Ramos (cell line): Measurements from ENCODE around the gene PHAX.
"Not testable (repeated sequence)": the region's sequence is repeated elsewhere in the genome, so short reads cannot be mapped to it uniquely, and the experiment has no call there.

Source experiments
- in situ Hi-C: fragments of 300-500 bp; cut with MboI; formaldehyde crosslinking; loops from one replicate; pipeline ENCODE4 v1.14.3; 2022; ENCODE audit warnings: low sequenced_read_pairs; ENCODE audit not compliant: unreplicated experiment

Gene PHAX

DNA sequence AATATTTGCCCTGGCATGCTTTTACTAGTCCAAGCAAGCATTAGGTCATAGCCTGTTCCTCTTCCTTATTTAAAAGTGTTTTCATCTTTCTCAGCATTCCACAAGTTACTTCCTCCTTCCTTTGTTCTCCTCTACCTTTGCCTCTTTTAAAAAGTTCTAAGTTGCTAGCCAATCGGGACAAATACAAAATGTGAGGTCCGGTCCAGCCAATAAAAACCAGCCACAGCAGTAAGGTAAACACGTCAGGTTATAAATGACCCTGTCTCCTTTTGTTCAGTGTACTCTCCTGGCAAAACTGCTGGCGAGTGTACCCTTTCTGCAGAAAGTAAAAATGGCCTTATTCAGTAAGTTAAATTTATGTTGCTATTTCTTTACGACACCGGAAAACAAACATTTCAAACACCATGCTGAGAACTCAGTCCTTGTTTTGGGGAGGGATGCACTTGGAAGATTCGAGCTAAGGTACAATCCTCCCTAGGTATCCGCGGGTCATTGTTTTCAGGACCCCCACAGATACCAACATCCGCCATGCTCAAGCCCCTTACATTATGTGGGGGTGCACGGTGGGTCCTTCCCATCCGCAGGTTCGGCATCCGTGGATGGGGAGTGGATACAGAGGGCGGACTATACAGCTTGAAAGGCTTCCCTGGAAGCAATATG, 646 bp upstream of the PHAX start:
- in situ Hi-C loops, result not testable (repeated sequence)

DNA sequence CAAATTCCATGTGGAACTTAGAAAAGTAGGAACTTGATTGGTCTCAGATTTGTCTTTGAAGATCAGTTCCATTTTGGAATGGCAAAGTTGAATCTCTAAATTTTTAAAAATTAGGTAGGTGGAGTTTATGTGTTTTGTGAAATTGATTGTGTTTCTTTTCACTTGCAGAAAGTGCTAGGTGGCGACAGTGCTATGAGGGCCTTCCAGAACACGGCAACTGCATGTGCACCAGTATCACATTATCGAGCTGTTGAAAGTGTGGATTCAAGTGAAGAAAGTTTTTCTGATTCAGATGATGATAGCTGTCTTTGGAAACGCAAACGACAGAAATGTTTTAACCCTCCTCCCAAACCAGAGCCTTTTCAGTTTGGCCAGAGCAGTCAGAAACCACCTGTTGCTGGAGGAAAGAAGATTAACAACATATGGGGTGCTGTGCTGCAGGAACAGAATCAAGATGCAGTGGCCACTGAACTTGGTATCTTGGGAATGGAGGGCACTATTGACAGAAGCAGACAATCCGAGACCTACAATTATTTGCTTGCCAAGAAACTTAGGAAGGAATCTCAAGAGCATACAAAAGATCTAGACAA, 2.8 kb downstream of the PHAX start:
- in situ Hi-C loops, result no loop called here

GRCh38 chr5:126605525-126605924, 4.8 kb downstream of the PHAX start:
- in situ Hi-C loops, result no loop called here

DNA sequence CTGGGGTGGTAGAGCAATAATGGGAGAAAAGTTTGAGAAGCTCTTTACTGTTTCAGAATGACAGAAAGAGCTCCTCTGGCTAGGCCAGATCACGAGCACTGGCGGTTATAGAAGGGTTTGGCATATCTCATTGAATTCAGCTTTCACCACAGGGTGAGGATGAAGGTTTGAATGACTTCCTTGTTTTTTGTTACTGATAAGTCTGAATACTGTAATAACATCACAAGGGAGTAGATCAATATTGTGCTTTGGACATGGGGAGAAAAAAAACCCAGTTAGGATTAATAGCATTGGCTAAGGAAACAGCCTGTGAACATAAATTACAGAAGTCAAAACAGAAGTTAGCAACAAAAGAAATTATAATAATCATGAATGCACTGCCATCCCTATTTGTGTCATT, 9.4 kb downstream of the PHAX start:
- in situ Hi-C loops, result no loop called here

DNA sequence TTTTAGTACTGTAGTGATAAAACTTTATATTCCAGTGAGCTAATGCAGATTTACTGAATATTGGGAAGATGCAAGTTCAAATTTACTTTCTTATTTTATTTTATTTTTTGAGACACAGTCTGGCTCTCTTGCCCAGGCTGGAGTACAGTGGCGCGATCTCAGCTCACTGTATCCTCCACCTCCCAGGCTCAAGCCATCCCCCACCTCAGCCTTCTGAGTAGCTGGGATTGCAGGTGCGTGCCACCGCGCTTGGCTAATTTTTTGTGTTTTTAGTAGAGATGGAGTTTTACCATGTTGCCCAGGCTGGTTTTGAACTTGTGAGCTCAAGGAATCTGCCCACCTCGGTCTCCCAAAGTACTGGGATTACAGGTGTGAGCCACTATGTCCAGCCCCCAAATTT, 9.9 kb downstream of the PHAX start:
- in situ Hi-C loops, result no loop called here

DNA sequence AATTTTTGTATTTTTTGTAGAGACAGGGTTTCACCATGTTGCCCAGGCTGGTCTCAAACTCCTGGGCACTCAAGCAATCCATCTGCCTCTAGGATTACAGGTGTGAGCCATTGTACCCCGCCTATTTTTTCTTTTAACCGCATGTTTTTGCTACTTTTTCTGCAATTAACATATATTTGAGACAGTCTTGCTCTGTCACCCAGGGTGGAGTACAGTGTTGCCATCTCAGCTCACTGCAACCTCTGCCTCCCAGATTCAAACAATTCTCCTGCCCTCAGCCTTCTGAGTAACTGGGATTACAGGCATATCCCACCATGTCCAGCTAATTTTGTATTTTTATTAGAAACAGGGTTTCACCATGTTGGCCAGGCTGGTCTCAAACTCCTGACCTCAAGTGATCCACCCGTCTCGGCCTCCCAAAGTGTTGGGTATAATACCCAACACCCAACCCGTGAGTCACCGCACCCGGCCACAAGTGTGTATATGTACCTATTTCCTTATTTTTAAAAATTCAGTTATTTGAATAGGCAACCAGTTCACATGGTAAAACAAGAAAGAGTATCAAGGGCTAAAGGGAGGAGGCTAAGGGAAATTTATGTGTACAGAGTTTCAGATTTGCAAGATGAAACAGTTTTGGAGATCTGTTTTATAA, 13.3 kb downstream of the PHAX start:
- in situ Hi-C loops, result no loop called here

DNA sequence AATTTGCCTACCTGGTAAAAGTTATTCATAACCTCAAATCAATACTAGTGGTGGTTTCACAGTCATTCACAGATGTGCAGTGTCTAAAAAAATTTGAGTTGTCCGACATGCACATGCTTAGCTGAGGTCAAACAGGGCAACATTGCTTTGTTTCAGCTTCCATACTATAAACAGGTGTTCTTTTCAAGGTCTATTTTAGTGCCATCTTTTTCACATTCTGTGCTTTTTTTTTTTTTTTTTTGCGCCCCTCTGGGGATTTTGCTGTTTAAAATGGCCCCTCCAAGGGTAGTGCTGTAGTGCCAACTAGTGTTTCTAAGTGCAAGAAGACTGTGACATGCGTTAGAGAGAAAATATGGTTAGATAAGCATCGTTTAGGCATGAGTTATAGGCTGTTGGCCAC, 14.5 kb downstream of the PHAX start:
- in situ Hi-C loops, result no loop called here

- in situ Hi-C loops, result not testable (repeated sequence)
These were observed 16.9 kb downstream of the PHAX start for GRCh38 chr5:126617603-126618002.

- in situ Hi-C loops, result no loop called here
These were observed 19.0 kb downstream of the PHAX start for GRCh38 chr5:126619781-126620180.

DNA sequence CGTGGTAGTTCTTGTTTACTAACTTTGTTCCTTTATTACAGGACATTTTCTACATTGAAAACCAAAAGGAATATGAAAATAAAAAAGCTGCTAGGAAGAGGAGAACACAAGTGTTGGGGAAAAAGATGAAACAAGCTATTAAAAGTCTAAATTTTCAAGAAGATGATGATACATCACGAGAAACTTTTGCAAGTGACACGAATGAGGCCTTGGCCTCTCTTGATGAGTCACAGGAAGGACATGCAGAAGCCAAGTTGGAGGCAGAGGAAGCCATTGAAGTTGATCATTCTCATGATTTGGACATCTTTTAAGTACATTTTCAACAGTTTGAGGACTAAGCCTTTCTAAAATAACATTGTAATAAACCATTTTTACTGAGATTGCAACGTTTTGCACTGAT, 23.8 kb downstream of the PHAX start:
- in situ Hi-C loops, result no loop called here

DNA sequence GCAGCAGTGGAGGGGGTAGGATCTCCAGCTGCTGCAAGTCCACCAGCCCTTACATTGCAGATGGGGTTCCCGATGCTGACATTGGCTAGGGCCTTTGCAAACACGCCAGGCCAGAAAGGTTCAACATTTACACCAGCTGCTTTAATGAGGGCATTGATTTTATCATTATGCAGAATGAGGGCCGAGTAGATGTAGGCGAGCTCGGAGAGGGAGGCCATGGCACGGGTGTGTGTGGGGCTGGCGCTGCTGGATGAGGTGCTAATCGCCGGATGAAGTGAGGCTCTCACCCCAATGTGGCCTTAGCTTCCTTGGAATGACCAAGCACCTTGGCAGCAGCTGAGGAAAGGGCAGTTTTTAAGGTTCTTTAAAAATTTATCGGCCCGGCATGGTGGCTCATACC, 27.4 kb downstream of the PHAX start:
- in situ Hi-C loops, result no loop called here

DNA sequence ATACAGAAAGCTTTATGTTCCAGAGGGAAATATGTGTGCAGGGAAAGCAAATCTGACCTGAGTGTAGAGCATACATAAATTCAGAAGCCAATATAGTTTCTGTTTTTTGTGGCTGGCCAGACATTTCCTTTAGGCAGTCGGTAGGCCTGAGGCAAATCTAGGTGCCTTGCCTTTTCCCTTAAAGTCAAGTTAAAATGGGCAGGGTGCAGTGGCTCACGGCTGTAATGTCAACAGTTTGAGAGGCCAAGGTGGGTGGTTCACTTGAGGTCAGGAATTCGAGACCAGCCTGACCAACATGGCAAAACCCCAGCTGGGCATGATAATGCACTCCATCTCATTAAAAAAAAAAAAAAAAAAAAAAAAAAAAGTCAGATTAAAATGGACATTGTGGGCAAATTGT, 31.2 kb downstream of the PHAX start:
- in situ Hi-C loops, result no loop called here

GRCh38 chr5:126633552-126633951, 32.8 kb downstream of the PHAX start:
- in situ Hi-C loops, result no loop called here

DNA sequence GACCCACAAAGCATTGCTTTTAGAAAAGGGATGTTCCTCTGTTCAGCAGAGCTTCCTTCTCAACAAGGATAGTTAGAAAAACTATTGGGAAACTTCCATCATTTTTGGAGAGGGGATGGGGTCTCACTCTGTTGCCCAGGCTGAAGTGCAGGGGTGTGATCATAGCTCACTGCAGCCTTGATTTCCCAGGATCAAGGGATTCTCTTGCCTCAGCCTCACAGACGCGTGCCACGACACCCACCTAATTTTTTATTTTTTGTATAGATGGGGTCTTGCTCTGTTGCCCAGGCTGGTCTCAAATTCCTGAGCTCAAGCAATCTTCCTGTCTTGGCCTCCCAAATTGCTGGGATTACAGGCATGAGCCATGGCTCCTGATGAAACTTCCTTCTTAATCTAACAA, 34.8 kb downstream of the PHAX start:
- in situ Hi-C loops, result no loop called here

GRCh38 chr5:126636956-126637355, 36.2 kb downstream of the PHAX start:
- in situ Hi-C loops, result no loop called here

DNA sequence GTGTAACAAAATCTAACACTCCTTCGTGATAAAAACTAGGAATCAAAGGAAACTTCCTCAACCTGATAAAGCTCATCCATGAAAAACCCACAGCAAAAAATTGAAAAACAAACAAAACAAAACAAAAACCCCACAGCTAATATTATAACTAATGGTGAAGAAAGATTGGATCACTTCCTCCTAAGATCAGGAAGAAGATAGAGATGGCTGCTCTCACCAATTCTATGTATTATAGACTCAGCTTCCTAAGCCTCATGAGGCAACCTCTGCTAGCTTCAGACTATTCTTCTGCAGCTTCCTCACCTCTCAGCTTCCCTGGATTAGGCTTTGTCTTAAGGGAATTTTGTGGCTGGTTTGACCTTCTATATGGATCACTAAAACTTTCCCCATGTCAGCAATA, 40.1 kb downstream of the PHAX start:
- in situ Hi-C loops, result no loop called here

GRCh38 chr5:126641387-126641786, 40.6 kb downstream of the PHAX start:
- in situ Hi-C loops, result no loop called here

DNA sequence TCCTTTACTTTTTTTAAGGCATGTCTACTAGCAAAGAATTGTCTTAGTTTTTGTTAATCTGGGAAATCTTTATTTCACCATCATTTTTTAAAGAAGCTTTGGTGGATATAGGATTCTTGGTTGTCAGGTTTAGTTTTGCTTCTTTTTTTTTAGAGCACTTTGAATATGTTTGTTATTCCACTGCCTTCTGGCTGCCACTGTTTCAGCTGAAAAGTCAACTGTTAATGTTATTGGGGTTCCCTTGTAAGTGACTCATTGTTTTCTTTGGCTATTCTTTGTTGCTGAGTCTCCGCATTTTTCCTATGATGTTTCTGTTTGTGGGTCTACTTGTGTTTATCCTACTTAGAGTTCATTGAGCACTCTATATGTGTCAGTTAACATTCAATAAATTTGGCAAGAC, 44.4 kb downstream of the PHAX start:
- in situ Hi-C loops, result no loop called here

DNA sequence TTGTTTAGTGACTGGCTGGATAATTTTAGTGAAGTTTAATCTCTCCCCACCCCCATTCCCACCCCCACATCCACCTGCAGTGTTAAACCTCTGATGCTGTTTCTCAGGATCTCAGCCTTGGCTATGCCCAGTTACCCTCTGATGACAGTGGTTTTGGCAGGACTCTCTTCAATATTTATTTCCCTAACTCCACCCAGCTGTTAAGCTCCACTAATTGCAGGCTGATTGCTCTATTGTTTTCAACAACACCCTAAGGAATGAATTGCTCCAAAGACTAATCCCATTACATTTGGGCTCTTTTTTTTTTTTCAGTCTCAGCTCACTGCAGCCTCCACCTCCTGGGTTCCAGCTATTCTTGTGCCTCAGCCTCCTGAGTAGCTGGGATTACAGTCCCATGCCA, 46.3 kb downstream of the PHAX start:
- in situ Hi-C loops, result no loop called here

- in situ Hi-C loops, result no loop called here
These were observed 47.7 kb downstream of the PHAX start for GRCh38 chr5:126648471-126648870.

DNA sequence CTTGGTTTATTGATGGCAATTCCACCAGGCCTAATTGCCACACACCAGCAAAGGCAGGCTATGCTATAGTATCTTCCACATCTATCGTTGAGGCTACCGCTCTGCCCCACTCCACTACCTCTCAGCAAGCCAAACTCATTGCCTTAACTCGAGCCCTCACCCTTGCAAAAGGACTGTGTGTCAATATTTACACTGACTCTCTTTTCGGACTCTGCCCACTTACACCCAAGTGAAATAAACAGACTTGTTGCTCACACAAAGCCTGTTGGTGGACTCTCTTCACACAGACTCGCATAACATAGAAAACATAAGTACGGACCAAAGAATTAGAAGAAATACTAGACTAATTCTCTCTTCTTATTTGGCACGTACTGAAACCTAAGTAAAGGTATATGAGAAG, 48.3 kb downstream of the PHAX start:
- in situ Hi-C loops, result not testable (repeated sequence)

GRCh38 chr5:126649709-126650108, 49.0 kb downstream of the PHAX start:
- in situ Hi-C loops, result loop anchor here (25.0 kb wide), 1 partner anchor 838 kb away; no protein-coding TSS in a partner anchor
